Hematopoietic multipotent progenitor cell treated with erythropoietin and hydrocortisone succinate and interleukin-3 and kit ligand, for 17 days (in vitro differentiated cells): ENCODE results near the gene JOSD1.
A peak's percentile ranks its signal among the peaks of the same experiment; 100 is the strongest.

Experiments
- DNase-seq: peaks from one replicate; pipeline ENCODE4 v3.0.0-alpha.2; 2015; ENCODE audit warnings: low spot score

Gene JOSD1

GRCh38 chr22:38712486-38713207, 11.9 kb upstream of the JOSD1 start:
- DNase-seq, result no peak

DNA sequence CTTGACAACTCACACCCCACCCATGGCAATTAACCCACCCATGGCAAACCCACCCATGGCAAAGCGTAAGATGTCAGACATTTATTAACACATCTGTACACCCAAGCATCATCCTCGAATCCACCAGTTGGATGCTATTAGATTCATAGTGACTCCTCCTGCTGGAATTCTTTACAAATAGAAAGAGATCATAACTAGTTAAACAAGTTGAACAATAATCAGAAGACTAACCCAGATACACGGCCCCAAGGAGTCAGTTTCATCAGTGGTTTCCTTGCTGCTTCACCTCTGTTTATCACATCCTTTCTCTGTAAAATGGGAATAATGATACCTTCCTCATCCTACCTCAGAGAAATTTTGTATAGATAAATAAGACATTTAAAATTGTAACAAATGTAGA, 10.1 kb upstream of the JOSD1 start:
- DNase-seq, result no peak

DNA sequence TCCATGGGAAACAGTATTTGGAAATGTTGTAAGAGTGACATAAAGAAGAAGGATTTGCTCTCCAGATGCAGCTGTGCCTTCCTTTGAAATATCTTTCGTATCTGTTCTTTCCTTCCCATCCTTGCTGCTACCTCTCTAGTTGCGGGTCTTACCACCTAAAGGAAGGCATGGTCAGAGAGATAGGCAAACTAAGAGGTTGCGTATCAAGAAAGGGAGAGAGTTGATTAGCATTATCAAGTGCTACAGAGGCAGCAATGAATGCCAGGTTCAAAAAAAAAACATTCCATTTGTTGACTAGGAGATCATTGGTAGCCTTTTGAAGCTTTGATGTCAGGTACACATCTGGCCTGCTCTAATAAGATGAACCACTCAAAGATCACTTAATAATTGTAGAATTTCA, 9.6 kb upstream of the JOSD1 start:
- DNase-seq, result peak; percentile 77

DNA sequence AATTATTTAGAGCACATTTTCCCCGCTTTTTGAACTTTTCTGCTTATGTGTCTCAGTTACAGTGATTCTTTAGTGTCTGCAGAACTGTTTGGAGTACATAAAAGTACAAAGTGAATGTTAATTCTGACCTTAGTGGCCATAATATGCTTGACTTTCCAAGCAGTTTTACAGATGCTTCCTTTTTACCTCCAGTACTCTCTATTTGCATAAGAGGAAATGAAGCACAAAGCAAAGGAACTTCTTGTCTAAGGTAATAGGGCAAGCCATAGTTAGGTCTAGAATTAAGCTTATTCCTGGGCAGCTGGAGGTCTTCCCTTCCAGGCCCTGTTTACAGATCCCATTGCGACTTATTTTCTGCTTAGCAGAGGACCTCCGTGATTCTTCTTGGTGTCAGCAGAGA, 8.6 kb upstream of the JOSD1 start:
- DNase-seq, result no peak

DNA sequence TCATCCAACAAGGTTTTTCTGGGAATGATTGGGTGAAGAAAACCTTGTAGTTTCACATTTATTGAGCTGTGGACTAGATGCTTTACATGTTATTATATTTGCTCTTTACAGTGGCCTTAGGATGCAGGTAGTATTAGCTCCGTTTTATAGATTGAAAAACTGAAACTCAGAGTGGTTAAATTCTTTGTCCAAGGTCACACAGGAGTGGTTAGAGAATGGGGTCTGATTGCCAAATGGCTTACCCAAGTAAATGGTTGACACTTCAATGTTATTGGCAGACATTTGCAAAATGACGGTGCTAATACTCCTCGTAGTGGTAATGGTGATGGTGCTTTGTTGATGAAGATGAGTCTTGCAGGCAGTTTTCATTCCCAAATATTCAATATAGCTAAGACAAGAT, 7.2 kb upstream of the JOSD1 start:
- peak; percentile 37 for DNase-seq

- peak; percentile 72 for DNase-seq
Measured at GRCh38 chr22:38707346-38707745, 6.6 kb upstream of the JOSD1 start.

DNA sequence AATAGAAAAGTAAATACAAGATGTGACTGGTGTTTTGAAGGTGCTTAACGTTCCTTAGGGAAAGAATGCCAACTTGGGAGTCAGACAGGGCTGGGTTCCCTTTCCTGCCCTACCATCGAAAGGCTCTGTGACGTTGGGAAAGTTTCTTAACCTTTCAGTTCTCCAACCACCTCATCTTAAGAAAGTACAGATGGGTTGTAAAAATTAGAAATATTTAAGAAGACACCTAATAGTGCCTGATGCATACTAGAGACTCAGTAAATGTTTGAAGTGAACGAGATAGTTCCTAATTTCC, 6.1 kb upstream of the JOSD1 start:
- DNase-seq, result no peak

DNA sequence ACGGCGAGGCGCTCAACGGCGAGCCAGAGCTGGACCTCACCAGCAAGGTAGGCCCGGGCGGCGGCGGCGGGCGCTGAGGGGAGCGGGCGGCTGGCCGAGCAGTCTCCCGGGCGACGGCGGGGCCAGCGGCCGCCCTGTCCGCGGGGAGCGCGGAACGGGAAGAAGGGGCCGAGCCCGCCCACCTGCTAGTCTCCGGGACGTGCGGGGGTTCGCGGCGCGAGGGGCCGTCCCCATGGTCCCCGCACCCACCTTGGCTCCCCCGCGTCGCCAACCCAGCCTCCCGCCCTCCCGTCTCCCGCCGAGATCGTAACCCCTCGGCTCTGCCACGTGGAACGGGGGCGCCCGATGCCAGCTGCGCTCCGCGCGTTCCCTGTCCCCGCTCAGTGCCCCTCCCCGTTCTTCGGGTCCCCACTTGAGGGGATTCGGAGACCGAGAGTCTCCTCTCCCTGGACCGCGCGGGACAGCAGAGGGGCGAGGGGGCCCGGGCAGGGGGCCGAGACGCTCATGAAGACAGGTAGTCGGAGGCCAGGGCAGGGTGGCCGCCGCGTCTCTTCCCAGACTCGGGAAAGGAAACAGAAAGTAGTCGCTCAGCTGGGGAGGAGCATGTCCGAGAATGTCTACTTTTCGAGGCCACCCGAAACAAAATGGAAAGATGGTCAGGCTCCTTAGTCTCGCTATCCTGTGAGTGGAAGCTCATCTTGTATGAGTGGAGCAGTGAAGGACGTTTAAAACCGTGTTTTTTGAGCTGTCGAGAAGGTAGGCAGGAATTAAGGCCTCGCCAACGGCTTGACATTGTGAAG, 5.6 kb upstream of the JOSD1 start:
- peak; percentile 60 for DNase-seq

GRCh38 chr22:38705235-38706100, 4.7 kb upstream of the JOSD1 start, which contains the start of gene GTPBP1:
Gene GTPBP1, plus strand, starts transcription at chr22:38705944. Its CDS starts 12 bp downstream, at chr22:38705956.
- peak; percentile 100 for DNase-seq

DNA sequence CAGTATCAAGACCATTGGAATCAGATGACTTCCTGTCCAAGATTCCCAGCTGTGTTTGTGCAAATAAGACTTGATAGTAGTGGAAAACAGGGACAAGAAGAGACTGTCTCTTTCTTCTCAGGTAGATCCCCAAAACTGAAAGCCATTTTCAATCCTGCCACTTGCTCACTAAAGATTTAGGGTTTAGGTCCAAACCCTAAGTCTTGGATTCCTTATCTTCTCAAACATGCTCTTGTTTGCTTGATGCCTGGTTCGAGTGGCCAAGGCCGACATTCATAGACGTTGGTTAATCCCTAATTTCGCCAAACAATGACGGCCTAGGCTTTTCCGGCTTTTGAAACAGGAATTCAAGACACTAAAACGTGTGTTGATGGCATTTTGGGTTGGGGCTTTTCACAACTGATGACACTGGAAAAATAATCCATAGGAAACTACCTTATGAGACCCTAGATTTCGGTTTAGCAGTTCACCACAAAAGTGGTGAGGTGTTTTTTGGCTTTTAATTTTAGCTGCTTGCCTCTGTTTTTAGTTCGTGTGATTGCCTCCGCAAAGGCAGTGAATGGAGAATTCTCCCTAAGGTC, 4.0 kb upstream of the JOSD1 start:
- peak; percentile 58 for DNase-seq

DNA sequence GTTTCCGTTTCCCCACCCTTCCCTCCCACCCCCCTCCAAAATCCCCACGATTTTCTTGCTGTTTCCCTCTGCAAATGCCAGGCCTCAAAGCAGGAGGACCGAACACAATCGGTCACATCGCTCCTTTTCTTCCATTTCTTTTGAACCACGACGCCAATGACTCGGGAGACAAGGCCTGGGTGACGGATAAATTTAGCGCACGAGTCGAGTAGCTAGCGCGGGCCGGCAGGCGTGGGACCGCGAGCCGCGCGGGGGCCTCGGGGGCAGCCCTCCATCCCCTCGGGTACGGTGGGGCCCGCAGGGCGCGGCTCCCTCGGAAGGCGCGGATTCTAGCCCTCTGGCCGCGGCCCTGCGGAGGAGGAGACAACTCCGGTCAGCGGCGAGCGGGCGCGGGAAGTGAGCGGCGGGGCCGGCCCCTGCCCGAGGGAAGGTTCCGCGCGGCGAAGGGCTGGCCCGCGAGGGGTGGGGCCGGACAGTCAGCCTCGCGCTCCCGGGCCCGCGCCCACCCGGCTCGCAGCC, 414 bp downstream of the JOSD1 start:
- DNase-seq, result no peak

GRCh38 chr22:38699784-38700183, 959 bp downstream of the JOSD1 start:
- peak; percentile 47 for DNase-seq

- no peak for DNase-seq
Measured at GRCh38 chr22:38699143-38699542, 1.6 kb downstream of the JOSD1 start.

DNA sequence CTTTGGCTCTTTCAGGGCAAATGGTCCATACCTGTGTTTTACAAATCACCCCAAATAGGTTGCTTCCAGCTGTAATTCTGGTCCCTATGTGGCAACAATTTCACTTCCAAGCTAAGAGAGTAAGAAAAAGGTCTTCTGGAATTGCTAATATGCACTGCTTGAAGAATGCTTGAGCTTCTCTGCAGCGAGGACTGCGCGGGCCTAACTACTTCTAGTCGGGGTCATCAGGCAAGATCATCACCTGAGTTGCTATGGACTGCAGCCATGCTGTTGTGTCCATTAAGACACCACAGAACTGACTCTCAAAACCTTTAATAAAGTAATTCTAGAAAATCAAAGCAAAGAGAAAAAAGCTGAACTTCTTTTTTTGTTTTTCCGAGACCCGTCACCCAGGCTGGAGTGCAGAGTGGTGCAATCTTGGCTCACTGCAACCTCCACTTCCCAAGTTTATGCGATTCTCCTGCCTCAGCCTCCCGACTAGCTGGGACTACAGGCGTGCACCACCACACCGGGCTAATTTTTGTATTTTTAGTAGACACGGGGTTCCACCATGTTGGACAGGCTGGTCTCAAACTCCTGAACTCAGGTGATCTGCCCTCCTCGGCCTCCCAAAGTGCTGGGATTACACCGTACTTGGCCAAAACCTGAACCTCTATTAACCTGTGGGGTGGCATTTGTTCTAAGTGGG, 2.2 kb downstream of the JOSD1 start:
- DNase-seq, result no peak

DNA sequence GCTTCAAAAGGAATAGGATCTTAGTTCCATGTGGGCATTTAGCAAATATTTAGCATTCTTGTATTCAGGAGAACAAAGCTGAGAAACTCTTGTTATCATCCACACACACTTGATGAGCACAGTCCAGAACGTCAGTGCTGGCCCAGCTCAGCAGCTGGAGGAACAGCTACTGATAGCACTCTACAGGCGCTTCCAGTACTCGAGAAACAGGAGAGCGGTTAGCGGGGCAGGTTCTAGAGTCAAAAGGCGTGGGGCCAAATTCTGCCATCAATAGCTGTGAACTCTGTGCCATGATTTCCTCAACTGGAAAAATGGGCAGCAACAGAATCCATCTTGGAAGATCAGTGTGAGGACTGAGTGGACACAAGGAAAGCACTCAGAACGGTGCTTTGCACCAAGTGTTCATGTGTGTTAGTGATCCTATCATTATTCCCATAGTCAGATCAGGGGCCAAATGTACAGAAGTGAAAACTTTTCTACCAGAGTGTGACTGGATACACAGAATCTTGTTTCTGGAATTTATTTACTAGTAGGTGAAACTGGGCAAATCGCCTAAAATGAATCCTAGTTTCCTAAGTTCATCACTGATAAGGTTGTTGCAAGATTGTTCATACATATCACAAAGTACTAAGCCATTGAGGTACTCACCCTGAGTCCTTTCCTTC, 3.2 kb downstream of the JOSD1 start:
- DNase-seq, result peak; percentile 66

DNA sequence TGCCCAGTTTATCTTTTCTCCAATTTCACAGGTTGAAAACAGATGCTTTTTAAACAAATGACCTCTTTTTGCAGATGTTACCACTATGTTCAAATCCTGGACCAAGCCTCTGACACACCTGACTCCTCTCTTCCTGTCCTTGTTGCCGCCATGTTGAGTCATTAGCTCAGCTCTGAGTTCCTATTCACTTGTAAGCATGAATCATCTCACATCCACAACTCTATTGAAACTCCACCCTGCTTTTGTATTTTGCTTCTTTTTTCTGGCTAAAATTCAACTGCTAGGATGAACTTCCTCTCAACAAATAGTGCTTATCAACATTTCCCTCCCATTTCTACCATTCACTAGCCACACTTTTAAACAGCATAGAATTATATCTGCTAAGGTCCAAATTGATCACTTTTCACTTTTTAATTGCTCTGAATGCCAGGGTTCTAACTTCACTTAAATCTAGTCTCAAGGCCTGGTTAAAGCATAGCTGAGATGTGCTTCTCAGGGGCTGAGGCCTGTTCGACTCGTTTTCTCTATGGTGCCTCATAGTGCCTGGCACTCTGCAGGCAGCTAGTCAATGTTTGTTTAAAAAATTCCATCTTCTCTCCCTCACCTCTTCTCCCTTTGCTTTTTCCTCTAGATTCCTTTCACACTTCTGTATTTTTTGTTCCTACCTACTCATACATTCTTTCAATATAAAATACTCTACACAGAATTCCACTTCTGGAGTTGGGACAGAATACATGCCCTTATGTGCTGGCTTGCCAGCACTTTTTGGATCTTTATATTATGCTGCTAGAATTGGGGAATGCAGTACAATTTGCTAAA, 3.9 kb downstream of the JOSD1 start:
- peak; percentile 50 for DNase-seq

- no peak for DNase-seq
Measured at GRCh38 chr22:38694940-38695339, 5.8 kb downstream of the JOSD1 start.

DNA sequence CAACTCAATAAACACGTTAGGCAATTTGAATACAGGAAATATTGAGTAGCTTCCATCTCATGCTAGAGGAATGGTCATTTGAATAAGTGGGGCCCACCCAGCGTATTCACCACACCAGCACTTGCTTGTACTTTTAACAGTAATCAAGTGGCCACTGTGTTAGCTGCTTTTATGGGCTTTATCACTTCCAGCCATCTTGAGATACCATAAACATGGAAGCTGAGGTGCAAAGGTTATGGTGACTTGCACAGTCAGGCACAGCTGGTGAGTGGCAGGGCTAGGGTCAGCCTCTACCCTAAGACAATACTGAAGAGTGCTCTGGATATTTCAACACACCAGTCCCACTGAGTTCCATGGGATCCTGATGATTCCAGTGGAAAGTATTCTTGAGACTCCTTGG, 6.7 kb downstream of the JOSD1 start:
- DNase-seq, result no peak

DNA sequence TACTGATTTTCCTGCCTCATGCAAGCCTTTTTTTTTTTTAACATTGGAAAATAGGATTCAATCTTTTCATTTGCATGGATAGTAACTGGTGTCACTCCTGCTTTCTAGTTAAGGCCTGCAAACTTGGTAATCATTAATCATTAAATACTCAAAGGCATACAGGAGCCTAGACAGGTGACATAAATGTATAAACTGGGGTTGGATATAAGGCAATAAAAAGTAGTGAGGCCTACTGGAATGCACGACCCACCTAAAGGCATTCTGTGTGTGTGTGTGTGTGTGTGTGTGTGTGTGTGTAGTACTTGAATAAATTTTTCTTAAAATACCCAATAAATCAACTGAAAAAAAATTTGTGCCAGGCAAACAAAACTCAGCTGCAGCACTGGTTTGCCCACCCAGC, 11.1 kb downstream of the JOSD1 start:
- DNase-seq, result no peak

- no peak for DNase-seq
Measured at GRCh38 chr22:38685761-38686160, 15.0 kb downstream of the JOSD1 start.
